AG04450 (cell line): ENCODE results near the gene CFAP54. TPM values are rescaled to one million over a fixed set of nuclear protein-coding genes. Genes with fewer than 3 reads are reported as not detected.

ENCODE experiments used
- CTCF ChIA-PET: fragments of 300-600, 350-600 bp; formaldehyde crosslinking; extraction: SDS; loops from one replicate; lab custom pipeline; 2022; ENCODE audit warnings: antibody characterized with exemption, inconsistent platforms; lab: Charles Lee
- POLR2A ChIA-PET: fragments of 350-600 bp; formaldehyde crosslinking; extraction: SDS; loops from one replicate; lab custom pipeline; 2021; ENCODE audit warnings: antibody characterized with exemption, inconsistent platforms; lab: Yijun Ruan, JAX
- DNase-seq: peaks from one replicate; pipeline ENCODE4 v3.0.0-alpha.2; 2011; ENCODE audit warnings: low read depth, low spot score
- H3K27ac ChIP-seq: one replicate; pipeline ENCODE4 v1.5.1; 2012; ENCODE audit warnings: low read depth, low read length, control low read depth
- H3K27me3 ChIP-seq: one replicate; pipeline ENCODE4 v1.6.0; 2012; ENCODE audit warnings: low read length; ENCODE audit not compliant: control insufficient read depth, insufficient read depth
- H3K4me3 ChIP-seq: 2 replicates; pipeline ENCODE4 v1.5.1; 2011; ENCODE audit warnings: mild to moderate bottlenecking, low read depth, low read length, control low read depth
- H3K9me3 ChIP-seq: 2 replicates; pipeline ENCODE4 v1.5.1; 2012; ENCODE audit warnings: low read length; ENCODE audit not compliant: control insufficient read depth, insufficient read depth
- polyA plus RNA-seq: library from polyadenylated mRNA; depleted of rRNA; stranded (reverse); fragments of >200 nt; gene quantifications from 2 replicates; pipeline ENCODE4 v1.2.3, GENCODE V29; 2011
- TF ChIP-seq, protein P1 (sequence below): IDR thresholded peaks from 2 replicates; pipeline ENCODE4 v1.5.1; 2011; ENCODE audit warnings: low read depth, low read length, control low read depth, inconsistent platforms

The CFAP54 gene
- polyA plus RNA-seq, 1 experiment, result 0.82 TPM

DNA sequence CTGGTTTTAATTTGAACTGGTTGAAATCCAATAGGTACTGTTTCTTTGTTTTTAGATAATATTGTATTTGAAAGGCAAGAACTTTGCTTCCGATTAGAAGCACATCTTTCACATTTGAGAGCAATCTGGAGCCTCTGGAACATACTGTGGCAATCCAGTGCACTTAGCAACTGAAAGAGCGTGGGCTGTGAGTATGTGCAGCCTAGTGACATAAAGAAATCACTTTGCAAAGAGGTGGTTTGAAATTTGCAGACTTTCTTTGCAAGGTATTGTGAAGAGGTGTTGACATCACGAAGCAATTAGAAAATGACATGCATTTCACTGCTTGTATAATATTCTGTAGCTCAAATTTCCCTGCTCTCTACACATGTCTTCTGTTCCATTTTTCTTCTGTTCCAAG lies 23.5 kb upstream of the CFAP54 start:
- Histone ChIP-seq H3K27ac (no peak overlapping the region), H3K4me3 (no peak overlapping the region), H3K27me3 (no peaks in the 10 kb centered on the region), H3K9me3 (no peaks in the 10 kb centered on the region)
- ChIA-PET POLR2A (no interaction called here), CTCF (interaction anchor here (1.0 to 2.2 kb wide), 4 partner anchors 21 to 65 kb away, joined by 3 to 7 read pairs (median 4); partner anchors contain the start of gene CFAP54)
- DNase-seq, result no peak
- TF ChIP-seq, protein P1, sequence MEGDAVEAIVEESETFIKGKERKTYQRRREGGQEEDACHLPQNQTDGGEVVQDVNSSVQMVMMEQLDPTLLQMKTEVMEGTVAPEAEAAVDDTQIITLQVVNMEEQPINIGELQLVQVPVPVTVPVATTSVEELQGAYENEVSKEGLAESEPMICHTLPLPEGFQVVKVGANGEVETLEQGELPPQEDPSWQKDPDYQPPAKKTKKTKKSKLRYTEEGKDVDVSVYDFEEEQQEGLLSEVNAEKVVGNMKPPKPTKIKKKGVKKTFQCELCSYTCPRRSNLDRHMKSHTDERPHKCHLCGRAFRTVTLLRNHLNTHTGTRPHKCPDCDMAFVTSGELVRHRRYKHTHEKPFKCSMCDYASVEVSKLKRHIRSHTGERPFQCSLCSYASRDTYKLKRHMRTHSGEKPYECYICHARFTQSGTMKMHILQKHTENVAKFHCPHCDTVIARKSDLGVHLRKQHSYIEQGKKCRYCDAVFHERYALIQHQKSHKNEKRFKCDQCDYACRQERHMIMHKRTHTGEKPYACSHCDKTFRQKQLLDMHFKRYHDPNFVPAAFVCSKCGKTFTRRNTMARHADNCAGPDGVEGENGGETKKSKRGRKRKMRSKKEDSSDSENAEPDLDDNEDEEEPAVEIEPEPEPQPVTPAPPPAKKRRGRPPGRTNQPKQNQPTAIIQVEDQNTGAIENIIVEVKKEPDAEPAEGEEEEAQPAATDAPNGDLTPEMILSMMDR, result no peak

DNA sequence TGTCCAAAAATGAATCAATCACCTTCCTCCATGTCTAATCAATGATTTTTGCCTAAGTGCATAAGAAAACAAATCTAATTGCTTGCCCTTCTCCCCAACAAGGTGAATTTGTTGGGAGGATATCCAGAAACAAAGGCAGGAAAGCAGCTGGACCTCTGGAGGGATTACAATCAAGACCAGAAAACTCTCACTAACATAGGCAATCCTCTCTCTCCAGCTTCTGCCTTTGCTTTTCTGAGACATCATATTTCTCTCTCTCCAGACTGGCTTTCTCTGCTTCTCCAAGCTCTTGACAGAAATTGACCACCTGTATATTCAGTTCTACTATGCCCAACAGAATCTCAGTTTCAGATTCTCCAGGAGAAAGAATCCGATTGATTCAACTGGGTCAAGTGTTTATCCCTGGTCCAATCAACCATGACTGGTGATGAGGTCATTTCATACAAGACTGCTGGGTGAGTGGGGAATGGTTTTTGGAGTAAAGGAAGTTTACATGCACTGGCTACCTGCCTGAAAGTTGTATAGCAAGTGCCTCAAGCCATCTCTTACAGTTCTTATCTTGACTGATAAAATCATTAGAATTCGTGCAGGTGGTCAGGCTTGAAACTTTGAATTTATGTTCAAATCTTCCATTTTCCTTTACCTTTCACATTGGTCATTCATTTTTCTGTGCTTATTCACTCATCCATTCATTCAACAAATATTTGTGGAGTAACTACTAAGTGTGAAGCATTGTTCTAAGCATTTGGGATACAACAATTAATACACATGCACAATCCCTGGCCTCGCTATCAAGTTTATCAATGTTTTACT lies 22.2 kb upstream of the CFAP54 start:
- Histone ChIP-seq H3K9me3 (no peaks in the 10 kb centered on the region), H3K4me3 (no peak overlapping the region), H3K27ac (no peak overlapping the region), H3K27me3 (no peaks in the 10 kb centered on the region)
- CTCF ChIA-PET, result interaction anchor here (1.4 to 2.2 kb wide), 2 partner anchors 20 to 22 kb away, joined by 3 to 7 read pairs; partner anchors contain the start of gene CFAP54
- no peak for DNase-seq
- POLR2A ChIA-PET, result interaction anchor here (0.6 kb wide), 1 partner anchor 9 kb away, joined by 10 read pairs; no protein-coding TSS in a partner anchor
- TF ChIP-seq, protein P1, result no peak

DNA sequence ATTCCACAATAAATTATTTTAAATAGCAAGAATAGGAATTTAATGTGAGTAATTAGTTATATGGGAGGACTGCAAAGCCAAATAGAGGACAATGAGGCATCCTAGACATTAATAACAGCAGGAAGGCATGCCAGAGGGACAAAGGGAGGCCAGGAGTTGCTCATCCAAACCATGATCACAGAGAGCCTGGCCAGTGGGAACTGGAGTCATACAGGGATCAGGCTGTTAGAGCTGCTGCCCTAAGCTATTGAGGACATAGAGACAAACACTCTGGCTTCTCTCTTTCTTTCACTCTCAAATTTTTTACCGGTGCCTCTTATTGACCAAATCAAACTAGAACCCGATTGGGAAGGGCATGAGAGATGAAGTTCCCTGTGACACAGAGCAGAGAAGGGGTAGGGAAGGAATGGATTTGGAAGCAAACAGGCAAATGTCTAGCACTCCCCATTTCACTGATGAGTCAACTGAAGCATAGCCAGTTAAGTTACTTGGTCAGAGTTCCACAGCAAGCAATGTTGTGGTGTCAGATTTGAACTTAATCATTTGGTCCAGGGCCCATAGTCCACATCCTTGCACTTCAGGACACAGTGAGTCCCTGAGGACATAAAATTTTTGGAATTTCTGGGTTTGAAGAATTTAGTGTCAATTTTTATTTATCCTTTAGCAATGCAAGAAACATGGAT lies 17.9 kb upstream of the CFAP54 start:
- no peak for DNase-seq
- ChIA-PET POLR2A (no interaction called here), CTCF (interaction anchor here (0.6 to 1.5 kb wide), 2 partner anchors 17 to 45 kb away, joined by 3 to 4 read pairs; no protein-coding TSS in a partner anchor)
- no peak overlapping the region for H3K4me3 ChIP-seq
- no peaks in the 10 kb centered on the region for H3K9me3 ChIP-seq
- no peaks in the 10 kb centered on the region for H3K27me3 ChIP-seq
- peak overlapping the region; percentile 54 for H3K27ac ChIP-seq
- TF ChIP-seq, protein P1, result no peak

DNA sequence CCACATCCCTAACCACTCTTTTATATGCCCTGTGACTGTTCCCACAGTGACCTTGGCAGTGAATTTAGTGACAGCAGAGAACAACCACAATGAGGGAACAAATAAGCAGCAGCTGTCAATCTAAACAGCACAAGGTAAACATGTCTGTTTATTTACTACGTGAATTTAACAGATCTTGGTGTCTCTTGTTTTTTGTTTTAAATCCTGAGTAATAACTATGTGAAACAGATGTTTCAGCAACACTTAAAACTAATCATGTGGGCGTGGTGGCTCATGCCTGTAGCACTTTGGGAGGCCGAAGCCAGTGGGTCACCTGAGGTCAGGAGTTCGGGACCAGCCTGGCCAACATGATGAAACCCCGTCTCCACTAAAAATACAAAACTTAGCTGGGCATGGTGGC lies 17.0 kb upstream of the CFAP54 start:
- CTCF ChIA-PET, result interaction anchor here (1.5 kb wide), 1 partner anchor 44 kb away, joined by 4 read pairs; no protein-coding TSS in a partner anchor
- TF ChIP-seq, protein P1, result no peak
- Histone ChIP-seq H3K27ac (no peak overlapping the region), H3K9me3 (no peaks in the 10 kb centered on the region), H3K27me3 (no peaks in the 10 kb centered on the region), H3K4me3 (no peak overlapping the region)
- no peak for DNase-seq
- POLR2A ChIA-PET, result no interaction called here
